Colonic mucosa (tissue), 4 donors: ENCODE measurements around the gene FAM89B. TPM values are rescaled to one million over a fixed set of nuclear protein-coding genes. Genes with fewer than 3 reads are reported as not detected.
A peak's percentile ranks its signal among the peaks of the same experiment; 100 is the strongest.

ENCODE experiments used
- DNase-seq: peaks from one replicate; pipeline ENCODE4 v3.0.0-alpha.2; 2020
- H3K27ac ChIP-seq: fragments of 200-600 bp; one replicate; pipeline ENCODE4 v1.8.0; 2021
- H3K27me3 ChIP-seq: fragments of 200-600 bp; one replicate; pipeline ENCODE4 v1.8.0; 2021
- H3K36me3 ChIP-seq: fragments of 200-600 bp; one replicate; pipeline ENCODE4 v1.8.0; 2021
- H3K4me1 ChIP-seq: fragments of 200-600 bp; one replicate; pipeline ENCODE4 v1.8.0; 2021; ENCODE audit warnings: mild to moderate bottlenecking
- H3K4me3 ChIP-seq: fragments of 200-600 bp; one replicate; pipeline ENCODE4 v1.8.0; 2021
- H3K9ac ChIP-seq, 2 donors: one replicate each; pipeline ENCODE4 v1.7.0; 2013; ENCODE audit warnings: control low read depth in 2 of 2, low read depth in 2 of 2, low read length in 2 of 2
- H3K9me3 ChIP-seq: fragments of 200-600 bp; one replicate; pipeline ENCODE4 v1.8.0; 2021
- intact Hi-C: fragments of 100-400 bp; cut with DNase I; formaldehyde crosslinking; loops from one replicate; pipeline ENCODE4 v1.14.1; 2022
- total RNA-seq, 2 donors: library from RNA; stranded (reverse); fragmentation: NEBNext Ultra II Directional in 1 of 2; extraction: Animal tissue kit (Norgen Biotek cat#: 25700) in 1 of 2; gene quantifications; one replicate each; pipeline ENCODE4 v1.2.1, GENCODE V29; 2021
- TF ChIP-seq, protein P1 (sequence below): fragments of 200-600 bp; IDR thresholded peaks from one replicate; pipeline ENCODE4 v1.8.0; 2022; ENCODE audit warnings: antibody characterized with exemption, mild to moderate bottlenecking
- donor health status: healthy.
- donor health status: DM: no; HTN: no; CAD: no.
- donor health status: DM: no; HTN: no; CAD: no.

FAM89B gene
- total RNA-seq, 2 donors from 2014 or later = 27.4 to 32.2 TPM

DNA sequence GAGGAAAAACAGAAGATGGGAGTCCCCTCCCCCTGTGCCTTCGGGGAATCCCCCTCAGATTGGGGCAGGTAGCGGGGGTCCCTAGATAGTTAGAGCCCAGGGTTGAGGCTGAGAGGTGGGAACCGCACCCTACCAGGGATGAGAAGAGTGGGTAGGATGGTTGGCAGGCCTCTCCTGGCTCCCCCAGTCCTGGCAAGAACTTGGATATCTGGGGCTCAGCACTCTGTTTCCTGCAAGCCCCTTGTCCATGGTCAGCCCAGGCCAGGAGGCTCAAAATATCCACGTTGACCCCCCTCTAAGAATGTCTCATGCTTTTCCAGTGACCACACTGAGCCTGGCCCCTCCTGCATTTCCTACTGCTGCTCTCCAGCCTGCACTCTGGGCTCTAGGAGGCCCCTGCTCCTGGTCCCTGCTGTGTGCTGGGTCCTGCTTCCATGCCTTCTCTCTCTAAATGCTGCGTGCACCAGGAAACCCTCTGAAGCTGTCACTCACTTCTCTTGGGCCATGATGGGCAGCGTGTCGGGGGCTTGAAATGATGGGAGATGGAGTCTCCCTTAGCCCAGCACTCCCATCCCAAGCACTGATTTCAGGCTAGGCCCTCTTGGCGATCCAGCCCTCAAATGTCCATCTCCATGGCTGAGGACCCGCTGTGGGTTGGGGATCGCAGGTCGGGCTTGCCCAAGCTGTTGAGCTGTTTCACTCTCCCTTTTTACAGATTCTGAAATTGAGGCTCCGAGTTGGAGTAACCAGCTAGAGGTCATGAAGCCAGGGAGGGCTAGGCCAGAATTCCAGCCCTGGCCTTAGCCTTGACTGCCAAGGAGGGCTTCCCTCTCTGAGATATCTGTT lies 39.6 kb downstream of the FAM89B start:
- Histone ChIP-seq H3K4me3 (peak overlapping the region; percentile 90), H3K36me3 (no peaks in the 10 kb centered on the region), H3K9ac (peak overlapping the region; percentile 37 to 96), H3K27ac (peak overlapping the region; percentile 31), H3K9me3 (no peaks in the 10 kb centered on the region), H3K27me3 (no peaks in the 10 kb centered on the region), H3K4me1 (peaks cover 33% of the 10 kb centered on the region)
- no peak for DNase-seq
- intact Hi-C loops = loop anchor here (5.0 kb wide), 1 partner anchor 70 kb away; no protein-coding TSS in a partner anchor
- TF ChIP-seq, protein P1, sequence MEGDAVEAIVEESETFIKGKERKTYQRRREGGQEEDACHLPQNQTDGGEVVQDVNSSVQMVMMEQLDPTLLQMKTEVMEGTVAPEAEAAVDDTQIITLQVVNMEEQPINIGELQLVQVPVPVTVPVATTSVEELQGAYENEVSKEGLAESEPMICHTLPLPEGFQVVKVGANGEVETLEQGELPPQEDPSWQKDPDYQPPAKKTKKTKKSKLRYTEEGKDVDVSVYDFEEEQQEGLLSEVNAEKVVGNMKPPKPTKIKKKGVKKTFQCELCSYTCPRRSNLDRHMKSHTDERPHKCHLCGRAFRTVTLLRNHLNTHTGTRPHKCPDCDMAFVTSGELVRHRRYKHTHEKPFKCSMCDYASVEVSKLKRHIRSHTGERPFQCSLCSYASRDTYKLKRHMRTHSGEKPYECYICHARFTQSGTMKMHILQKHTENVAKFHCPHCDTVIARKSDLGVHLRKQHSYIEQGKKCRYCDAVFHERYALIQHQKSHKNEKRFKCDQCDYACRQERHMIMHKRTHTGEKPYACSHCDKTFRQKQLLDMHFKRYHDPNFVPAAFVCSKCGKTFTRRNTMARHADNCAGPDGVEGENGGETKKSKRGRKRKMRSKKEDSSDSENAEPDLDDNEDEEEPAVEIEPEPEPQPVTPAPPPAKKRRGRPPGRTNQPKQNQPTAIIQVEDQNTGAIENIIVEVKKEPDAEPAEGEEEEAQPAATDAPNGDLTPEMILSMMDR = no peak

DNA sequence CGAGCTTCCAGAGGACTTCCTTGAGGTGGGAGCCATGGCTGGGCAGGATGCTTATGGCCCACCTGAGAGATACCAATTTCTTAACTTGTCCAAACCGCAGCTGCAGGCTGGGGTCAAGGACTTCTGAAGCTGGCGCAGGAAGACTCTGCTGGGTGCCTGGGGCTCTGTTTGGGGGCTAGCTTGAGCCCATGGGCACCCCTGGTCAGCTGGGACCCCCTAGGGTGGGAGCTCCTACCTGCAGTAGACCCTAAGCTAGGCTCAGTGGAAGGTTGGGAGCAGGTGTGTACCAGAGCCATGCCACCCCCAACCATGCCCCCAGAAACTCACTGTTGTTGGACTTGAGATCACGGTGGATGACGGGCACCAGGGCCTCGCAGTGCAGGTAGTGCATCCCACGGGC lies 40.4 kb downstream of the FAM89B start:
- Histone ChIP-seq H3K27me3 (no peaks in the 10 kb centered on the region), H3K4me1 (peaks cover 36% of the 10 kb centered on the region), H3K4me3 (peak overlapping the region; percentile 90), H3K9me3 (no peaks in the 10 kb centered on the region), H3K27ac (no peak overlapping the region), H3K36me3 (no peaks in the 10 kb centered on the region), H3K9ac (peak overlapping the region; percentile 76 to 96)
- intact Hi-C loops = loop anchor here (5.0 kb wide), 1 partner anchor 70 kb away; no protein-coding TSS in a partner anchor
- TF ChIP-seq, protein P1 = no peak
- DNase-seq = no peak

DNA sequence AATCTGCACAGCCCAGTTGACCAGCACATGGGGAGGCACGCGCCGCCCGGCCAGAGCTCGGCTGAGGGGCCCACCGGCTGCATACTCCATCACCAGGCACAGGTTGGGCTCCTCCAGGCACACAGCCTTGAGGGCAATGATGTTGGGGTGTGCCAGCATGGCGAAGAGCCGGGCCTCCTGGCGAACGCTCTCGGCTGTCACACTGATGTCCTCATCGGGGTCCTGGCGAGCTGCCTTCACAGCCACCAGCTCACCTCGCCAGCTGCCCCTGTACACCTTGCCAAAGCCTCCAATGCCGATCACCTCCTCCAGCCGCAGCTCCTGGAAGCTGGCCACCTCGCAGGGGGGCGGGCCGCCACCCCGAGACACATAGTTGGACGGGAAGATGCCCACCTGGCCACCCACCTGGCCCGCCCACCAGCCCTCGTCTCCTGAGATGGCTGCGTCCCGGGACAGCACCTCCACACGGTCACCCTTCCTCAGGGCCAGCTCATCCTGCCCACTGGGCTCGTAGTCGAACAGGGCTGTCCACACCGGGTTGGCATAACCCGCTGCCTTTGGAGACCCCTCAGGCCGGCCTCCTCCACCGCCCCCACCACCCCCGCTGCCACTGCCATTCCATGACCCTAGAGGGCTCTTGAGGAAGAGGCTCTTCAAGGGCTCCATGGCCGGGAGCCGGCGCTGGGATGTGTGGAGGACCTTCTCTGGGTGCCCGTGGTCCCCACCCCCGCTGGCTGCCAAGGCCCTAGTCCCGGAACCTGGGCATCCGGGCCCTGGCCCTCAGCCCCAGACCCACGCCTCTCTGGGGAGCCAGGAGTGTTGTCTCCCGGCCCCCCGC lies 41.0 kb downstream of the FAM89B start:
- peak; percentile 50 for DNase-seq

DNA sequence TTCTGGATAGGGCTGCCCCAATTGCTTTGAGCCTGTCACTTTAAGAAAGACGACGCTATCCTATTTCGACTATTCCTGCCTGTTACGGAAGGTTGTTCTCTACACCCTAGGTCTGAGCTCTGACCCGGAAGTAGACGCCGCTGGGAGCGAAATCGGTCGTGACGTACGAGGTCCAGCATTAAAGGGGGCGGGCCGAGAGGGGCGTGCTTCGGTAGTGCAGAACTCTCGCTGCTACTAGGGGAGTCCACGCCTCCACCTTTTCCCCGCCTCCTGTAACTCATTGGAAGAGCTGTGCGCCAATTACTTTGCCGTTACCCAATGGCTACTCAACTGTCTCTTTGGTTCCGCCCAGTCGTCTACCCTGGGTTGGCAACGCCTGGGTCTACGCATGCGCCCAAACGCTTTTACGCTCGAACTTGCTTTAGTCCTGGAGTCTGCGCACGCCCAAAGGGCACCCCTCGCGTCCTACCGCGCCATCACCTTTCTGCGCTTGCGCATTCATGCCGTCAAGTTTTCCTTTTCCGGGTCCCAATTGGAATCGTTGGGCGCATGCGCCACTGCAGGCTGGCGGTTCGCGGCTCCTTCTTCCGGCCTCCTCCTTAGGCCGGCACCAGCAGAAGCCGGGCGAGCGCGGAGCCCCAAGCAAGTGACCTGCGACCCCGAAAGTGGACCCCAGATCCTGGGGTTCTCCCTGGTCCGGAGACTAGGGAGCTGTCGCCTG lies 43.1 kb downstream of the FAM89B start, which contains the start of gene PCNX3:
PCNX3 (plus strand) TSS at position 548 of the 721 bp plus-strand sequence. CDS start 536 bp downstream, outside the sequence.
- peaks cover 34% of the 10 kb centered on the region for H3K4me1 ChIP-seq

More for the DNA sequence above, 41.0 kb downstream of the FAM89B start:
- peaks cover 3% of the 10 kb centered on the region for H3K36me3 ChIP-seq
- peak overlapping the region; percentile 90 for H3K4me3 ChIP-seq
- peak overlapping the region; percentile 76 to 96 for H3K9ac ChIP-seq
- intact Hi-C loops = loop anchor here (5.0 kb wide), 1 partner anchor 71 kb away; no protein-coding TSS in a partner anchor
- no peaks in the 10 kb centered on the region for H3K27me3 ChIP-seq
- peak overlapping the region; percentile 98 for H3K27ac ChIP-seq
- TF ChIP-seq, protein P1 = no peak
- peaks cover 36% of the 10 kb centered on the region for H3K4me1 ChIP-seq
- H3K9me3 ChIP-seq = no peaks in the 10 kb centered on the region

More for the DNA sequence above, 43.1 kb downstream of the FAM89B start, which contains the start of gene PCNX3:
- TF ChIP-seq, protein P1 = no peak
- DNase-seq = peak; percentile 100
- Histone ChIP-seq H3K9me3 (no peaks in the 10 kb centered on the region), H3K36me3 (peaks cover 14% of the 10 kb centered on the region), H3K27me3 (no peaks in the 10 kb centered on the region), H3K4me3 (peak within 1 kb of the TSS; percentile 96), H3K9ac (peak within 1 kb of the TSS; percentile 84 to 96), H3K27ac (peak within 1 kb of the TSS; percentile 98)
- intact Hi-C loops = no loop called here
